SK-N-SH (cell line): ENCODE measurements around the gene SYNJ2BP. TPM values are rescaled to one million over a fixed set of nuclear protein-coding genes. Genes with fewer than 3 reads are reported as not detected.

Experiments used
- CTCF ChIA-PET: fragments of 300-600, 350-600 bp; formaldehyde crosslinking; extraction: SDS; loops from one replicate; lab custom pipeline; 2021; lab: Yijun Ruan, JAX
- POLR2A ChIA-PET: fragments of 350-600 bp; sonication (Branson Sonifier 250); formaldehyde crosslinking; extraction: SDS; loops from one replicate; lab custom pipeline; 2020; ENCODE audit warnings: antibody characterized with exemption, inconsistent platforms; lab: Yijun Ruan, JAX
- DNase-seq: peaks from one replicate; pipeline ENCODE4 v3.0.0; 2012
- H2AFZ ChIP-seq: fragments of 200-600 bp; sonication (generic); 2 replicates; pipeline ENCODE4 v1.8.1; 2016; ENCODE audit warnings: antibody characterized with exemption, mild to moderate bottlenecking, low read depth
- H3F3A ChIP-seq: fragments of 200-600 bp; sonication (generic); replicated peaks from 2 replicates; pipeline ENCODE3; 2016; ENCODE audit warnings: antibody characterized with exemption, mild to moderate bottlenecking; ENCODE audit not compliant: insufficient read depth
- H3K27ac ChIP-seq, 2 experiments: fragments of 200-500 bp in 1 of 2; fragments of 200-600 bp in 1 of 2; sonication (Bioruptor generic) in 1 of 2; sonication (generic), shearing (Covaris generic) in 1 of 2; 2 replicates each; pipeline versions ENCODE4 v1.5.1 to v1.6.1; 2014 to 2016; ENCODE audit warnings: low read depth in 2 of 2, inconsistent platforms in 1 of 2, low read length in 1 of 2, mild to moderate bottlenecking in 1 of 2, mixed read lengths in 1 of 2
- H3K27me3 ChIP-seq: fragments of 200-600 bp; sonication (generic), shearing (Covaris generic); 2 replicates; pipeline ENCODE4 v1.6.1; 2016; ENCODE audit warnings: mixed run types; ENCODE audit not compliant: insufficient read depth
- H3K36me3 ChIP-seq, 2 experiments: fragments of 200-500 bp in 1 of 2; fragments of 200-600 bp in 1 of 2; sonication (Bioruptor generic) in 1 of 2; sonication (generic) in 1 of 2; replicated peaks in 1 of 2; 2 replicates each; pipeline versions ENCODE3 to v1.5.1; 2014 to 2016; ENCODE audit warnings: low read length in 1 of 2, mild to moderate bottlenecking in 1 of 2; ENCODE audit not compliant: insufficient read depth in 2 of 2, control insufficient read depth in 1 of 2
- H3K4me1 ChIP-seq, 2 experiments: fragments of 200-500 bp in 1 of 2; fragments of 200-600 bp in 1 of 2; sonication (Bioruptor generic) in 1 of 2; sonication (generic), shearing (Covaris generic) in 1 of 2; 2 replicates each; pipeline versions ENCODE4 v1.5.1 to v1.6.1; 2014 to 2016; ENCODE audit warnings: low read depth in 1 of 2, low read length in 1 of 2, mixed run types in 1 of 2; ENCODE audit not compliant: insufficient read depth in 2 of 2, control insufficient read depth in 1 of 2
- H3K4me2 ChIP-seq: fragments of 200-600 bp; sonication (generic), shearing (Covaris generic); 2 replicates; pipeline ENCODE4 v1.6.1; 2017; ENCODE audit warnings: mixed run types
- H3K4me3 ChIP-seq, 2 experiments: fragments of 200-500 bp in 1 of 2; fragments of 200-600 bp in 1 of 2; sonication (Bioruptor generic) in 1 of 2; sonication (generic), shearing (Covaris generic) in 1 of 2; 2 replicates each; pipeline versions ENCODE4 v1.5.1 to v1.8.1; 2014 to 2016; ENCODE audit warnings: low read depth in 2 of 2, inconsistent platforms in 1 of 2, low read length in 1 of 2, mild to moderate bottlenecking in 1 of 2, mixed read lengths in 1 of 2, moderate library complexity in 1 of 2
- H3K79me2 ChIP-seq: fragments of 200-600 bp; sonication (generic); 2 replicates; pipeline ENCODE4 v1.8.1; 2017; ENCODE audit warnings: mild to moderate bottlenecking; ENCODE audit not compliant: insufficient read depth
- H3K9ac ChIP-seq: fragments of 200-600 bp; sonication (generic); 2 replicates; pipeline ENCODE4 v1.6.1; 2017; ENCODE audit warnings: mixed run types
- H3K9me2 ChIP-seq: fragments of 200-600 bp; sonication (generic); 2 replicates; pipeline ENCODE4 v1.6.1; 2017; ENCODE audit warnings: mixed run types
- H3K9me3 ChIP-seq: fragments of 200-600 bp; sonication (generic); 2 replicates; pipeline ENCODE4 v1.6.1; 2017; ENCODE audit warnings: mixed run types, mild to moderate bottlenecking, moderate library complexity
- H4K20me1 ChIP-seq: fragments of 200-600 bp; sonication (generic); 2 replicates; pipeline ENCODE4 v1.6.1; 2017; ENCODE audit warnings: mild to moderate bottlenecking, mixed run types; ENCODE audit not compliant: insufficient read depth
- ELF1 ChIP-seq: IDR thresholded peaks from 2 replicates; pipeline ENCODE4 v1.4.0; 2012
- GABPA ChIP-seq: IDR thresholded peaks from 2 replicates; pipeline ENCODE4 v1.4.0; 2012; ENCODE audit warnings: low read depth, mild to moderate bottlenecking
- IRF3 ChIP-seq: fragments of 150-350 bp; IDR thresholded peaks from 2 replicates; pipeline ENCODE4 v1.6.1; 2016; ENCODE audit warnings: mild to moderate bottlenecking, low read depth, low read length
- JUND ChIP-seq: IDR thresholded peaks from 2 replicates; pipeline ENCODE4 v1.4.0; 2012
- MEF2A ChIP-seq: IDR thresholded peaks from 2 replicates; pipeline ENCODE4 v1.4.0; 2012; ENCODE audit warnings: low read depth, borderline replicate concordance
- MXI1 ChIP-seq: IDR thresholded peaks from 2 replicates; pipeline ENCODE4 v1.6.1; 2012; ENCODE audit warnings: mild to moderate bottlenecking, low read depth, low read length, improper control_type of control experiment
- NFIC ChIP-seq: IDR thresholded peaks from 2 replicates; pipeline ENCODE4 v1.4.0; 2012; ENCODE audit warnings: borderline replicate concordance
- PBX3 ChIP-seq: IDR thresholded peaks from 2 replicates; pipeline ENCODE4; 2012
- POLR2AphosphoS5 ChIP-seq: IDR thresholded peaks from 2 replicates; pipeline ENCODE4 v1.6.1; 2012; ENCODE audit warnings: low read depth, low read length
- RAD21 ChIP-seq: IDR thresholded peaks from 2 replicates; pipeline ENCODE4 v1.6.1; 2012; ENCODE audit warnings: mild to moderate bottlenecking, low read length
- RFX5 ChIP-seq: IDR thresholded peaks from 2 replicates; pipeline ENCODE4 v1.6.1; 2012; ENCODE audit warnings: mild to moderate bottlenecking, improper control_type of control experiment, low read length
- SIN3A ChIP-seq: IDR thresholded peaks from 2 replicates; pipeline ENCODE4 v1.6.1; 2012; ENCODE audit warnings: low read depth, mild to moderate bottlenecking, low read length, moderate library complexity, borderline replicate concordance
- SMC3 ChIP-seq: IDR thresholded peaks from 2 replicates; pipeline ENCODE4 v1.6.1; 2012; ENCODE audit warnings: low read depth, low read length, improper control_type of control experiment
- TEAD4 ChIP-seq: IDR thresholded peaks from 2 replicates; pipeline ENCODE4 v1.4.0; 2012; ENCODE audit warnings: mild to moderate bottlenecking, borderline replicate concordance; ENCODE audit not compliant: insufficient read depth
- USF2 ChIP-seq: fragments of 150-350 bp; IDR thresholded peaks from 2 replicates; pipeline ENCODE4 v1.6.1; 2017; ENCODE audit warnings: antibody characterized with exemption, low read length, low read depth, borderline replicate concordance
- YY1 ChIP-seq: IDR thresholded peaks from 2 replicates; pipeline ENCODE4 v1.4.0; 2012; ENCODE audit warnings: low read depth, mild to moderate bottlenecking
- ZBTB33 ChIP-seq: IDR thresholded peaks from 2 replicates; pipeline ENCODE4 v1.4.0; 2012; ENCODE audit warnings: low read depth, borderline replicate concordance
- polyA plus RNA-seq, 3 experiments: library from polyadenylated mRNA; depleted of rRNA; stranded (reverse); fragments of >200 nt; gene quantifications; 2 replicates each; pipeline ENCODE4 v1.2.3, GENCODE V29; 2012
- TF ChIP-seq, protein P1 (sequence below): IDR thresholded peaks from 2 replicates; pipeline ENCODE4 v1.4.0; 2012; ENCODE audit warnings: low read depth
- TF ChIP-seq, protein P2 (sequence below): fragments of 200-600 bp; sonication (generic); IDR thresholded peaks from 2 replicates; pipeline ENCODE4 v1.6.1; 2017; ENCODE audit warnings: antibody characterized with exemption, mild to moderate bottlenecking, moderate library complexity

SYNJ2BP gene
- polyA plus RNA-seq, 1 of the 3 experiments (the other 2 are of a cell fraction) = 12.4 TPM

DNA sequence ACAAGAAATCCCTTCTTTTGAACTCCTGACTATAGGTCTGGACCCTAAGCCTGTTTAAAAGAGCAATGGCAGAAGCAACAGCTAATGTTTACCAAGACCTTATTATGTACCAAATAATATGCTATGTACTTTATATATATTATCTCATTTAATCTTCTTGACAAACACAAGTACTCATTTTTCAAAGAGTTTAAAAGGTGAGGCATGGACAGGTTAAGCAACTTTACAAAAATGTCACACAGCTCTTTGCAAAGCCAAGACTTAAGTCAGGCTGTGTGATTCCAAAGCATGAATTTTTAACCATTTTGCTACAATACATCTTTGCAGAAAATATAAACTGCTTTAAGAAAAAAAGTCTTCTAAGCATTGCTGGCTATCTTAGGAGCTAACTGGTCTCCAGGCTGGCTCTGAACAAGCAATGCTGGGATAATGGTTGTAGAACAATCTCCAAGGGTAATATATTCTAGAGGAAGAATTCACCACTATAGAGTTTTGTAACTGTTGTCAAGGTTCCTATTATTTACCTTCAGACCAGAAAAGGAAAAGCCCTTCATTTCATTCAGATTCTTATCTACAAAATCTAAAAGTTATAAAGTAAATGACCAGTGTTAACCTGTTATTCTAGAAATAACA lies 22.1 kb downstream of the SYNJ2BP start:
- Histone ChIP-seq H3K27ac (no peak overlapping the region), H3K9me3 (no peaks in the 10 kb centered on the region), H3K4me3 (no peak overlapping the region), H4K20me1 (no peaks in the 10 kb centered on the region), H2AFZ (no peak overlapping the region), H3K79me2 (peaks cover 34% of the 10 kb centered on the region), H3K9me2 (no peaks in the 10 kb centered on the region), H3K4me2 (no peak overlapping the region), H3K27me3 (no peaks in the 10 kb centered on the region), H3K4me1 (no peaks in the 10 kb centered on the region), H3F3A (peaks cover 8% of the 10 kb centered on the region), H3K9ac (no peak overlapping the region), H3K36me3 (peaks cover 7 to 12% of the 10 kb centered on the region in 2 experiments)
- CTCF ChIA-PET = interaction anchor here (1.2 kb wide), 1 partner anchor 77 kb away, joined by 3 read pairs; no protein-coding TSS in a partner anchor
- TF ChIP-seq NFIC (no peak), RFX5 (no peak), RAD21 (no peak), SIN3A (no peak), POLR2AphosphoS5 (no peak), SMC3 (no peak), USF2 (no peak), MEF2A (no peak), ZBTB33 (no peak), MXI1 (no peak), PBX3 (no peak), IRF3 (no peak), TEAD4 (no peak), YY1 (no peak), ELF1 (no peak), JUND (no peak), GABPA (no peak)
- TF ChIP-seq, protein P1, sequence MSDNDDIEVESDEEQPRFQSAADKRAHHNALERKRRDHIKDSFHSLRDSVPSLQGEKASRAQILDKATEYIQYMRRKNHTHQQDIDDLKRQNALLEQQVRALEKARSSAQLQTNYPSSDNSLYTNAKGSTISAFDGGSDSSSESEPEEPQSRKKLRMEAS = no peak
- TF ChIP-seq, protein P2, sequence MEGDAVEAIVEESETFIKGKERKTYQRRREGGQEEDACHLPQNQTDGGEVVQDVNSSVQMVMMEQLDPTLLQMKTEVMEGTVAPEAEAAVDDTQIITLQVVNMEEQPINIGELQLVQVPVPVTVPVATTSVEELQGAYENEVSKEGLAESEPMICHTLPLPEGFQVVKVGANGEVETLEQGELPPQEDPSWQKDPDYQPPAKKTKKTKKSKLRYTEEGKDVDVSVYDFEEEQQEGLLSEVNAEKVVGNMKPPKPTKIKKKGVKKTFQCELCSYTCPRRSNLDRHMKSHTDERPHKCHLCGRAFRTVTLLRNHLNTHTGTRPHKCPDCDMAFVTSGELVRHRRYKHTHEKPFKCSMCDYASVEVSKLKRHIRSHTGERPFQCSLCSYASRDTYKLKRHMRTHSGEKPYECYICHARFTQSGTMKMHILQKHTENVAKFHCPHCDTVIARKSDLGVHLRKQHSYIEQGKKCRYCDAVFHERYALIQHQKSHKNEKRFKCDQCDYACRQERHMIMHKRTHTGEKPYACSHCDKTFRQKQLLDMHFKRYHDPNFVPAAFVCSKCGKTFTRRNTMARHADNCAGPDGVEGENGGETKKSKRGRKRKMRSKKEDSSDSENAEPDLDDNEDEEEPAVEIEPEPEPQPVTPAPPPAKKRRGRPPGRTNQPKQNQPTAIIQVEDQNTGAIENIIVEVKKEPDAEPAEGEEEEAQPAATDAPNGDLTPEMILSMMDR = no peak
- POLR2A ChIA-PET = no interaction called here
- no peak for DNase-seq
